Neural cell (in vitro differentiated cells): ENCODE measurements around the gene CRYM. TPM values are rescaled to one million over a fixed set of nuclear protein-coding genes. Genes with fewer than 3 reads are reported as not detected.

ENCODE experiments used
- H2AFZ ChIP-seq: fragments of 200-600, 300-800 bp; sonication (generic), shearing (Covaris generic); 2 replicates; pipeline ENCODE4 v1.6.0; 2014; ENCODE audit warnings: low read depth, mild to moderate bottlenecking, antibody characterized with exemption, low read length, moderate library complexity
- H3F3A ChIP-seq: fragments of 200-600 bp; shearing (Covaris generic); 2 replicates; pipeline ENCODE4 v1.6.1; 2016; ENCODE audit warnings: mild to moderate bottlenecking, moderate library complexity, mixed read lengths, antibody characterized with exemption, low read length; ENCODE audit not compliant: insufficient read depth, poor library complexity, severe bottlenecking
- H3K27ac ChIP-seq: fragments of 200-600, 300-800 bp; sonication (generic), shearing (Covaris generic); 2 replicates; pipeline ENCODE4 v1.5.1; 2014; ENCODE audit warnings: mild to moderate bottlenecking, low read length, moderate library complexity
- H3K27me3 ChIP-seq: fragments of 300-800, 200-600 bp; sonication (generic), shearing (Covaris generic); 2 replicates; pipeline ENCODE4 v1.6.0; 2014; ENCODE audit warnings: mild to moderate bottlenecking, low read depth, low read length, moderate library complexity; ENCODE audit not compliant: insufficient read depth
- H3K36me3 ChIP-seq: fragments of 300-800, 200-600 bp; sonication (generic), shearing (Covaris generic); 2 replicates; pipeline ENCODE4 v1.5.1; 2014; ENCODE audit warnings: mild to moderate bottlenecking, antibody characterized with exemption, low read length, moderate library complexity; ENCODE audit not compliant: insufficient read depth
- H3K4me2 ChIP-seq: fragments of 300-800, 200-600 bp; sonication (generic), shearing (Covaris generic); 2 replicates; pipeline ENCODE4 v1.6.0; 2014; ENCODE audit warnings: mild to moderate bottlenecking, low read length
- H3K4me3 ChIP-seq: fragments of 300-800, 200-600 bp; sonication (generic), shearing (Covaris generic); 2 replicates; pipeline ENCODE4 v1.5.1; 2014; ENCODE audit warnings: mild to moderate bottlenecking, low read length, moderate library complexity
- H3K79me2 ChIP-seq: fragments of 200-600 bp; shearing (Covaris generic); replicated peaks from 2 replicates; pipeline ENCODE4 v1.6.0; 2014; ENCODE audit warnings: mild to moderate bottlenecking, low read length, moderate library complexity; ENCODE audit not compliant: insufficient read depth
- H3K9ac ChIP-seq: fragments of 300-800, 200-600 bp; sonication (generic), shearing (Covaris generic); 2 replicates; pipeline ENCODE4 v1.6.1; 2016; ENCODE audit warnings: mild to moderate bottlenecking, low read length, mixed read lengths
- H3K9me2 ChIP-seq: fragments of 200-600 bp; shearing (Covaris generic); 2 replicates; pipeline ENCODE4 v1.6.1; 2016; ENCODE audit warnings: mild to moderate bottlenecking, low read length, mixed read lengths; ENCODE audit not compliant: insufficient read depth
- H3K9me3 ChIP-seq: fragments of 200-600, 300-800 bp; sonication (generic), shearing (Covaris generic); 2 replicates; pipeline ENCODE4 v1.6.1; 2016; ENCODE audit warnings: mild to moderate bottlenecking, mixed run types, low read length, moderate library complexity, mixed read lengths
- H4K20me1 ChIP-seq: fragments of 200-600 bp; shearing (Covaris generic); 2 replicates; pipeline ENCODE4 v1.6.1; 2016; ENCODE audit warnings: mild to moderate bottlenecking, mixed run types; ENCODE audit not compliant: insufficient read depth
- EP300 ChIP-seq: fragments of 450-650 bp; conservative IDR thresholded peaks from 2 replicates; pipeline ENCODE4 v1.6.1; 2014; ENCODE audit warnings: antibody characterized with exemption, mild to moderate bottlenecking, moderate library complexity; ENCODE audit not compliant: poor library complexity, severe bottlenecking
- EZH2 ChIP-seq: fragments of 200-600, 300-800 bp; shearing (Covaris generic), sonication (generic); IDR thresholded peaks from 2 replicates; pipeline ENCODE4 v1.6.1; 2014; ENCODE audit warnings: antibody characterized with exemption, low read length, borderline replicate concordance, mild to moderate bottlenecking; ENCODE audit not compliant: insufficient read depth, poor library complexity, severe bottlenecking
- MXI1 ChIP-seq: fragments of 450-650 bp; conservative IDR thresholded peaks from 2 replicates; pipeline ENCODE4 v1.6.1; 2014; ENCODE audit warnings: antibody characterized with exemption, mild to moderate bottlenecking; ENCODE audit not compliant: poor library complexity, severe bottlenecking
- POLR2AphosphoS5 ChIP-seq: IDR thresholded peaks from 2 replicates; pipeline ENCODE4 v1.6.1; 2012
- RAD21 ChIP-seq: fragments of 450-650 bp; conservative IDR thresholded peaks from 2 replicates; pipeline ENCODE4 v1.6.1; 2014; ENCODE audit warnings: antibody characterized with exemption, mild to moderate bottlenecking, moderate library complexity
- SMC3 ChIP-seq: fragments of 450-650 bp; conservative IDR thresholded peaks from 2 replicates; pipeline ENCODE4 v1.6.1; 2014; ENCODE audit warnings: antibody characterized with exemption, mild to moderate bottlenecking, moderate library complexity; ENCODE audit not compliant: poor library complexity
- TAF1 ChIP-seq: IDR thresholded peaks from 2 replicates; pipeline ENCODE4 v1.6.1; 2012; ENCODE audit warnings: low read depth
- polyA minus RNA-seq: library from RNA; depleted of rRNA, polyadenylated mRNA; stranded (reverse); fragments of >200 nt; gene quantifications from 2 replicates; pipeline ENCODE4 v1.2.3, GENCODE V29; 2014
- polyA plus RNA-seq: library from polyadenylated mRNA; depleted of rRNA; stranded (reverse); fragments of >200 nt; gene quantifications from 2 replicates; pipeline ENCODE4 v1.2.3, GENCODE V29; 2014
- TF ChIP-seq, protein P1 (sequence below): IDR thresholded peaks from 2 replicates; pipeline ENCODE4 v1.6.1; 2012; ENCODE audit warnings: borderline replicate concordance
- TF ChIP-seq, protein P2 (sequence below): fragments of 450-650 bp; IDR thresholded peaks from 2 replicates; pipeline ENCODE4 v1.5.1; 2014; ENCODE audit warnings: antibody characterized with exemption, mild to moderate bottlenecking, moderate library complexity; ENCODE audit not compliant: poor library complexity, severe bottlenecking

Gene CRYM
- polyA plus RNA-seq (3.8 TPM in 1 of 2 replicates, not detected in the other), polyA minus RNA-seq (1.2 TPM in 1 of 2 replicates, not detected in the other)

DNA sequence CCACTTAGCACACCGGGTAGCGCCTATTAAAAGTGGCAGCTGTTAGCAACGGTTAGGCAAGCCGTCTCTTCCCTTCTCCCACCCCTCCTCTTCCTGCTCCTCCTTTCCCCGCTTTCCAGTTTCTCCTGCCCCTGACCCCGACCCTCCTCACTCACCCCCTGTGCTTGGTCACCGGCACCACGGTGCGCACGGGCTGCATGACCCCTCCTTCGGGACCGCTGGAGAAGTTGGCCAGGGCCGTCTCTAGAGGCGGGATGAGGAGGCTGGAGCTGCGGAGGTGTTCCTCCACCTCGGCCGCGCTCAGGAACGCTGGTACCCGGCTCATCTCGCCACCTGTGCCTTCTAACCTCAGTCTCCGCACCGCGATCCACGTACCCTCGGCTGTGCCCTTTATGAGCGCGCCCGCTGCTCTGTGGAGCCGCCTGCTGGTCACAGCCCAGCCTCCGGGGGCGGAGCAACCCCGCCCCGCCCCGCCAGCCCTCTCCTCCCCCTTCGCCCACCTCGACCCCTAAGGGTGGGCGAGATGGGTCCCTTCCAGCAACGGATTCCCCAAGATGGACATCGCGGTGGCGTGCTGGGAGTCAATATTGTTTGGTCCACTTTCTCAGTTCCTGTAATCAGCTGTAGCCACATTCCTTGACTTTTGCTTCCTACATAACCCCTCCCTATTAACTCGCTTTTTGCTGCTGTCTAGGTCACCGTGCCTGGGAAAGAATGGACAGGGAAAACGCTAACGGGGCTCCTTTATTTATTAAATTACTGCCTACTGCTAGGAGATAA lies at the start of gene CRYM:
TSS of gene CRYM (minus strand) at position 364 of the 780 bp plus-strand sequence. CDS start at position 325, 39 bp downstream.
- Histone ChIP-seq H4K20me1 (no peaks in the 10 kb centered on the region), H3K9ac (peak within 1 kb of the TSS; percentile 7), H3K4me2 (peak within 1 kb of the TSS; percentile 34), H2AFZ (no peak within 1 kb of the TSS), H3K9me2 (no peaks in the 10 kb centered on the region), H3K9me3 (no peaks in the 10 kb centered on the region), H3K4me3 (peak within 1 kb of the TSS; percentile 68), H3K79me2 (no peaks in the 10 kb centered on the region), H3K36me3 (no peaks in the 10 kb centered on the region), H3K27me3 (peaks cover 28% of the 10 kb centered on the region), H3K27ac (no peak within 1 kb of the TSS), H3F3A (no peaks in the 10 kb centered on the region)
- peak; percentile 74 for TF ChIP-seq SMC3
- TF ChIP-seq, protein P1, sequence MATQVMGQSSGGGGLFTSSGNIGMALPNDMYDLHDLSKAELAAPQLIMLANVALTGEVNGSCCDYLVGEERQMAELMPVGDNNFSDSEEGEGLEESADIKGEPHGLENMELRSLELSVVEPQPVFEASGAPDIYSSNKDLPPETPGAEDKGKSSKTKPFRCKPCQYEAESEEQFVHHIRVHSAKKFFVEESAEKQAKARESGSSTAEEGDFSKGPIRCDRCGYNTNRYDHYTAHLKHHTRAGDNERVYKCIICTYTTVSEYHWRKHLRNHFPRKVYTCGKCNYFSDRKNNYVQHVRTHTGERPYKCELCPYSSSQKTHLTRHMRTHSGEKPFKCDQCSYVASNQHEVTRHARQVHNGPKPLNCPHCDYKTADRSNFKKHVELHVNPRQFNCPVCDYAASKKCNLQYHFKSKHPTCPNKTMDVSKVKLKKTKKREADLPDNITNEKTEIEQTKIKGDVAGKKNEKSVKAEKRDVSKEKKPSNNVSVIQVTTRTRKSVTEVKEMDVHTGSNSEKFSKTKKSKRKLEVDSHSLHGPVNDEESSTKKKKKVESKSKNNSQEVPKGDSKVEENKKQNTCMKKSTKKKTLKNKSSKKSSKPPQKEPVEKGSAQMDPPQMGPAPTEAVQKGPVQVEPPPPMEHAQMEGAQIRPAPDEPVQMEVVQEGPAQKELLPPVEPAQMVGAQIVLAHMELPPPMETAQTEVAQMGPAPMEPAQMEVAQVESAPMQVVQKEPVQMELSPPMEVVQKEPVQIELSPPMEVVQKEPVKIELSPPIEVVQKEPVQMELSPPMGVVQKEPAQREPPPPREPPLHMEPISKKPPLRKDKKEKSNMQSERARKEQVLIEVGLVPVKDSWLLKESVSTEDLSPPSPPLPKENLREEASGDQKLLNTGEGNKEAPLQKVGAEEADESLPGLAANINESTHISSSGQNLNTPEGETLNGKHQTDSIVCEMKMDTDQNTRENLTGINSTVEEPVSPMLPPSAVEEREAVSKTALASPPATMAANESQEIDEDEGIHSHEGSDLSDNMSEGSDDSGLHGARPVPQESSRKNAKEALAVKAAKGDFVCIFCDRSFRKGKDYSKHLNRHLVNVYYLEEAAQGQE, result no peak
- TF ChIP-seq EZH2, result no peak
- no peak for TF ChIP-seq EP300
- TF ChIP-seq, protein P2, sequence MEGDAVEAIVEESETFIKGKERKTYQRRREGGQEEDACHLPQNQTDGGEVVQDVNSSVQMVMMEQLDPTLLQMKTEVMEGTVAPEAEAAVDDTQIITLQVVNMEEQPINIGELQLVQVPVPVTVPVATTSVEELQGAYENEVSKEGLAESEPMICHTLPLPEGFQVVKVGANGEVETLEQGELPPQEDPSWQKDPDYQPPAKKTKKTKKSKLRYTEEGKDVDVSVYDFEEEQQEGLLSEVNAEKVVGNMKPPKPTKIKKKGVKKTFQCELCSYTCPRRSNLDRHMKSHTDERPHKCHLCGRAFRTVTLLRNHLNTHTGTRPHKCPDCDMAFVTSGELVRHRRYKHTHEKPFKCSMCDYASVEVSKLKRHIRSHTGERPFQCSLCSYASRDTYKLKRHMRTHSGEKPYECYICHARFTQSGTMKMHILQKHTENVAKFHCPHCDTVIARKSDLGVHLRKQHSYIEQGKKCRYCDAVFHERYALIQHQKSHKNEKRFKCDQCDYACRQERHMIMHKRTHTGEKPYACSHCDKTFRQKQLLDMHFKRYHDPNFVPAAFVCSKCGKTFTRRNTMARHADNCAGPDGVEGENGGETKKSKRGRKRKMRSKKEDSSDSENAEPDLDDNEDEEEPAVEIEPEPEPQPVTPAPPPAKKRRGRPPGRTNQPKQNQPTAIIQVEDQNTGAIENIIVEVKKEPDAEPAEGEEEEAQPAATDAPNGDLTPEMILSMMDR, result peak; percentile 74
- TF ChIP-seq RAD21, result peak; percentile 61
- TF ChIP-seq MXI1, result no peak
- TF ChIP-seq POLR2AphosphoS5, result no peak
- TF ChIP-seq TAF1, result no peak

DNA sequence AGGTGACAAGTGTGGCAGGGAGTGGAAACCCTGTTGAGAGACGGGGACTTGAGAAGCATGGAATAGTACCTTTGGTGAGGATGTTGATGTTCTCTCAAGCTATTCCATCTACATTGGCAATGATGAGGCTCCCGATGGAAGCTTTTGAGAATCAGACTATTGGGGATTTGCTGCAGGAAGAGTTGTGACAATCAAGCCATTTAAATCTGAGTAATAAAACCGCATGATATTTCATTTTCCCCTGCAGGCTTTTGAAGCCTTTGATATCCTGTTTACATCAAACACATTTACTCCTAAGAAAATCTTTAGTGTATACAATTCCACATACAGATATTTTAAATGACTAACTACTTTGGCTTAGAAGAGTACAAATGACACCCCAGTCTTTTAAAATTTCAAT lies 49.0 kb upstream of the CRYM start:
- H3K4me3 ChIP-seq, result no peak overlapping the region

More for the DNA sequence above, 49.0 kb upstream of the CRYM start:
- Histone ChIP-seq H4K20me1 (no peaks in the 10 kb centered on the region), H3K4me2 (no peak overlapping the region), H3K27ac (no peak overlapping the region), H3F3A (no peaks in the 10 kb centered on the region), H3K79me2 (no peaks in the 10 kb centered on the region), H3K9me3 (no peaks in the 10 kb centered on the region), H3K9me2 (no peaks in the 10 kb centered on the region), H3K9ac (no peak overlapping the region), H3K27me3 (no peaks in the 10 kb centered on the region), H3K36me3 (no peaks in the 10 kb centered on the region), H2AFZ (no peak overlapping the region)
- TF ChIP-seq, protein P2, result no peak
- TF ChIP-seq TAF1, result no peak
- TF ChIP-seq EZH2, result no peak
- TF ChIP-seq EP300, result no peak
- TF ChIP-seq SMC3, result no peak
- TF ChIP-seq POLR2AphosphoS5, result no peak
- TF ChIP-seq RAD21, result no peak
- TF ChIP-seq MXI1, result no peak
- TF ChIP-seq, protein P1, result no peak
